Measurements from ENCODE around the gene DNAH14. TPM values are rescaled to one million over a fixed set of nuclear protein-coding genes. Genes with fewer than 3 reads are reported as not detected.
"Not testable (repeated sequence)": the region's sequence is repeated elsewhere in the genome, so short reads cannot be mapped to it uniquely, and the experiment has no call there.

The DNAH14 gene
- total RNA-seq, 1 experiment from 2014 or later, result 33.2 TPM

- H3K4me1 ChIP-seq (ENCODE audit: control insufficient read depth in 1 of 2, insufficient read depth in 2 of 2, low read length in 2 of 2), result no peaks in the 10 kb centered on the region
- no peak overlapping the region for H2AFZ ChIP-seq (ENCODE audit: low read depth, low read length, poor library complexity, severe bottlenecking)
- intact Hi-C loops (cut with micrococcal nuclease), result no loop called here
- 0 out of 4 replicates have a peak, but pooled peaks cover 0 to 6% of the 10 kb centered on the region in 2 experiments for H3K9me3 ChIP-seq (ENCODE audit: control insufficient read depth in 1 of 2, insufficient read depth in 1 of 2, low read depth in 1 of 2, low read length in 2 of 2)
- H3K36me3 ChIP-seq (ENCODE audit: control insufficient read depth in 1 of 2, insufficient read depth in 2 of 2, low read length in 2 of 2), result no peaks in the 10 kb centered on the region
- ChIA-PET POLR2A (no interaction called here), RAD21 (ENCODE audit: low non-redundant PET in 1 of 2, low total read pairs in 2 of 2, uncharacterized antibody in 2 of 2, unreplicated experiment in 2 of 2) (no interaction called here), CTCF (no interaction called here)
- no peak overlapping the region for H3K4me3 ChIP-seq (replicated peaks in 1 of 2; ENCODE audit: low read depth in 1 of 2, low read length in 2 of 2)
- no peak for DNase-seq (ENCODE audit: low read depth, low spot score)
- no peak for TF ChIP-seq POLR2AphosphoS5 (IDR thresholded peaks at IDR 0.05; ENCODE audit: low read depth, low read length)
- TF ChIP-seq FOSL1 (IDR thresholded peaks at IDR 0.05; ENCODE audit: low read depth), result no peak
- no peak for TF ChIP-seq REST (IDR thresholded peaks at IDR 0.05; ENCODE audit: low read depth)
- TF ChIP-seq, protein P1, sequence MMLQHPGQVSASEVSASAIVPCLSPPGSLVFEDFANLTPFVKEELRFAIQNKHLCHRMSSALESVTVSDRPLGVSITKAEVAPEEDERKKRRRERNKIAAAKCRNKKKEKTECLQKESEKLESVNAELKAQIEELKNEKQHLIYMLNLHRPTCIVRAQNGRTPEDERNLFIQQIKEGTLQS (IDR thresholded peaks at IDR 0.05), result no peak
- TF ChIP-seq CEBPB (IDR thresholded peaks at IDR 0.05; ENCODE audit: low read depth), result no peak
- TF ChIP-seq CBX3 (IDR thresholded peaks at IDR 0.05; ENCODE audit: low read depth), result no peak
- TF ChIP-seq POLR2A (IDR thresholded peaks at IDR 0.05; ENCODE audit: borderline replicate concordance, extremely low read depth, insufficient read depth, insufficient read length), result no peak
- TF ChIP-seq SIN3A (IDR thresholded peaks at IDR 0.05; ENCODE audit: low read depth), result no peak
- TF ChIP-seq ZFX (IDR thresholded peaks at IDR 0.05), result no peak
- TF ChIP-seq SP1 (IDR thresholded peaks at IDR 0.05; ENCODE audit: low read depth), result no peak
- no peak overlapping the region for H3K4me2 ChIP-seq (ENCODE audit: low read length)
- no peak overlapping the region for H3K27ac ChIP-seq (ENCODE audit: low read depth, low read length)
- no peaks in the 10 kb centered on the region for H4K20me1 ChIP-seq (ENCODE audit: insufficient read depth)
- no peak for ATAC-seq
- H3K27me3 ChIP-seq (ENCODE audit: insufficient read depth, low read length), result no peaks in the 10 kb centered on the region
- no peak overlapping the region for H3K9ac ChIP-seq (ENCODE audit: low read length)
- no peaks in the 10 kb centered on the region for H3K79me2 ChIP-seq (ENCODE audit: insufficient read depth, low read length)
- H3K9me2 ChIP-seq (ENCODE audit: insufficient read depth), result no peaks in the 10 kb centered on the region
- no TSS peak for BruUV-seq (replicated peaks)
Observed at GRCh38 chr1:225209153-225209552, 279.7 kb downstream of the DNAH14 start.

GRCh38 chr1:225210180-225210579 lies 280.7 kb downstream of the DNAH14 start:
- H3K27ac ChIP-seq (ENCODE audit: low read depth, low read length); H3K4me2 ChIP-seq (ENCODE audit: low read length); BruUV-seq (replicated peaks); H2AFZ ChIP-seq (ENCODE audit: low read depth, low read length, poor library complexity, severe bottlenecking); H3K79me2 ChIP-seq (ENCODE audit: insufficient read depth, low read length); RAD21 ChIA-PET (ENCODE audit: low non-redundant PET in 1 of 2, low total read pairs in 2 of 2, uncharacterized antibody in 2 of 2, unreplicated experiment in 2 of 2); POLR2A ChIA-PET; H4K20me1 ChIP-seq (ENCODE audit: insufficient read depth); H3K9me2 ChIP-seq (ENCODE audit: insufficient read depth); CTCF ChIA-PET; intact Hi-C loops (cut with micrococcal nuclease); DNase-seq (ENCODE audit: low read depth, low spot score); H3K4me1 ChIP-seq (ENCODE audit: control insufficient read depth in 1 of 2, insufficient read depth in 2 of 2, low read length in 2 of 2); H3K9me3 ChIP-seq (ENCODE audit: control insufficient read depth in 1 of 2, insufficient read depth in 1 of 2, low read depth in 1 of 2, low read length in 2 of 2); H3K9ac ChIP-seq (ENCODE audit: low read length); H3K4me3 ChIP-seq (replicated peaks in 1 of 2; ENCODE audit: low read depth in 1 of 2, low read length in 2 of 2); H3K27me3 ChIP-seq (ENCODE audit: insufficient read depth, low read length); H3K36me3 ChIP-seq (ENCODE audit: control insufficient read depth in 1 of 2, insufficient read depth in 2 of 2, low read length in 2 of 2); ATAC-seq: not testable (repeated sequence)

- CTCF ChIA-PET; H3K4me3 ChIP-seq (replicated peaks in 1 of 2; ENCODE audit: low read depth in 1 of 2, low read length in 2 of 2); H2AFZ ChIP-seq (ENCODE audit: low read depth, low read length, poor library complexity, severe bottlenecking); intact Hi-C loops (cut with micrococcal nuclease); H3K36me3 ChIP-seq (ENCODE audit: control insufficient read depth in 1 of 2, insufficient read depth in 2 of 2, low read length in 2 of 2); ATAC-seq; H3K9ac ChIP-seq (ENCODE audit: low read length); H3K27me3 ChIP-seq (ENCODE audit: insufficient read depth, low read length); BruUV-seq (replicated peaks); RAD21 ChIA-PET (ENCODE audit: low non-redundant PET in 1 of 2, low total read pairs in 2 of 2, uncharacterized antibody in 2 of 2, unreplicated experiment in 2 of 2); H3K4me1 ChIP-seq (ENCODE audit: control insufficient read depth in 1 of 2, insufficient read depth in 2 of 2, low read length in 2 of 2); H3K27ac ChIP-seq (ENCODE audit: low read depth, low read length); H3K79me2 ChIP-seq (ENCODE audit: insufficient read depth, low read length); H4K20me1 ChIP-seq (ENCODE audit: insufficient read depth); POLR2A ChIA-PET; H3K9me3 ChIP-seq (ENCODE audit: control insufficient read depth in 1 of 2, insufficient read depth in 1 of 2, low read depth in 1 of 2, low read length in 2 of 2); DNase-seq (ENCODE audit: low read depth, low spot score); H3K9me2 ChIP-seq (ENCODE audit: insufficient read depth); H3K4me2 ChIP-seq (ENCODE audit: low read length): not testable (repeated sequence)
Observed at GRCh38 chr1:225211694-225212442, 282.4 kb downstream of the DNAH14 start.
